SK-N-SH treated with all-trans-retinoic acid at 6 μM for 48 hours (cell line): ENCODE measurements around the gene SH3D21.

ENCODE experiments used
- ATAC-seq: fragments of 200-7000 bp; cut with Tn5 transposase; 3 replicates; pipeline ENCODE4 v1.9.1; 2020; ENCODE audit warnings: mild to moderate bottlenecking, moderate library complexity
- ARNTL ChIP-seq: fragments of 450-650 bp; formaldehyde crosslinking; IDR thresholded peaks from 2 replicates; pipeline ENCODE4 v1.5.0; 2020; ENCODE audit warnings: low read depth, mild to moderate bottlenecking, moderate library complexity, borderline replicate concordance
- BACH2 ChIP-seq: fragments of 250-450 bp; sonication (Bioruptor Pico); IDR thresholded peaks from 2 replicates; pipeline ENCODE4 v1.9.0; 2021; ENCODE audit warnings: mild to moderate bottlenecking, borderline replicate concordance
- ESRRG ChIP-seq: fragments of 250-450 bp; sonication (Bioruptor Pico); IDR thresholded peaks from 2 replicates; pipeline ENCODE4 v1.6.1; 2021; ENCODE audit warnings: mild to moderate bottlenecking
- GLIS3 ChIP-seq: fragments of 250-450 bp; sonication (Bioruptor Pico); IDR thresholded peaks from 2 replicates; pipeline ENCODE4 v1.5.0; 2020; ENCODE audit warnings: mild to moderate bottlenecking, moderate library complexity
- OSR1 ChIP-seq: fragments of 250-450 bp; sonication (Bioruptor Pico); IDR thresholded peaks from 2 replicates; pipeline ENCODE4 v1.8.0; 2022; ENCODE audit warnings: moderate library complexity, mild to moderate bottlenecking, inconsistent platforms
- PPARA ChIP-seq: fragments of 250-450 bp; sonication (Bioruptor Pico); IDR thresholded peaks from 2 replicates; pipeline ENCODE4 v1.5.0; 2020; ENCODE audit warnings: mild to moderate bottlenecking, borderline replicate concordance
- RARB ChIP-seq: fragments of 250-450 bp; sonication (Bioruptor Pico); IDR thresholded peaks from 2 replicates; pipeline ENCODE4 v1.8.0; 2021; ENCODE audit warnings: mild to moderate bottlenecking, moderate library complexity
- SNAI2 ChIP-seq: fragments of 250-450 bp; sonication (Bioruptor Pico); IDR thresholded peaks from 2 replicates; pipeline ENCODE4 v1.5.0; 2020; ENCODE audit warnings: mild to moderate bottlenecking, moderate library complexity
- TCF4 ChIP-seq: fragments of 250-450 bp; sonication (Bioruptor Pico); IDR thresholded peaks from 2 replicates; pipeline ENCODE4 v1.8.0; 2021; ENCODE audit warnings: mild to moderate bottlenecking, moderate library complexity, borderline replicate concordance
- TOX ChIP-seq: fragments of 250-450 bp; sonication (Bioruptor Pico); IDR thresholded peaks from 2 replicates; pipeline ENCODE4 v1.8.0; 2021; ENCODE audit warnings: mild to moderate bottlenecking, moderate library complexity, borderline replicate concordance
- ZC3H10 ChIP-seq: fragments of 250-450 bp; sonication (Bioruptor Pico); IDR thresholded peaks from 2 replicates; pipeline ENCODE4 v1.5.1; 2021; ENCODE audit warnings: mild to moderate bottlenecking, moderate library complexity
- ZFP3 ChIP-seq: fragments of 250-450 bp; sonication (Bioruptor Pico); IDR thresholded peaks from 2 replicates; pipeline ENCODE4 v1.5.0; 2020; ENCODE audit warnings: mild to moderate bottlenecking, moderate library complexity
- ZFP30 ChIP-seq: fragments of 450-650 bp; formaldehyde crosslinking; IDR thresholded peaks from 2 replicates; pipeline ENCODE4 v1.5.0; 2022; ENCODE audit warnings: mild to moderate bottlenecking, moderate library complexity
- ZNF565 ChIP-seq: fragments of 450-650 bp; formaldehyde crosslinking; conservative IDR thresholded peaks from 2 replicates; pipeline ENCODE4 v1.5.0; 2020; ENCODE audit warnings: low read depth, mild to moderate bottlenecking, moderate library complexity
- ZNF70 ChIP-seq: fragments of 450-650 bp; formaldehyde crosslinking; IDR thresholded peaks from 2 replicates; pipeline ENCODE4 v1.5.0; 2020; ENCODE audit warnings: mild to moderate bottlenecking, moderate library complexity
- ZNF8 ChIP-seq: fragments of 450-650 bp; formaldehyde crosslinking; IDR thresholded peaks from 2 replicates; pipeline ENCODE4 v1.5.0; 2020; ENCODE audit warnings: mild to moderate bottlenecking, moderate library complexity
- TF ChIP-seq, protein P1 (sequence below): fragments of 250-450 bp; sonication (Bioruptor Pico); IDR thresholded peaks from 2 replicates; pipeline ENCODE4 v1.8.0; 2020; ENCODE audit warnings: mild to moderate bottlenecking, moderate library complexity, borderline replicate concordance
- TF ChIP-seq, protein P2 (sequence below): fragments of 250-450 bp; sonication (Bioruptor Pico); IDR thresholded peaks from 2 replicates; pipeline ENCODE4 v1.8.0; 2021; ENCODE audit warnings: low read depth, mild to moderate bottlenecking, moderate library complexity, borderline replicate concordance
- TF ChIP-seq, protein P3 (sequence below): fragments of 250-450 bp; sonication (Bioruptor Pico); IDR thresholded peaks from 2 replicates; pipeline ENCODE4 v1.5.1; 2021; ENCODE audit warnings: mild to moderate bottlenecking, moderate library complexity
- TF ChIP-seq, protein P4 (sequence below): fragments of 250-450 bp; sonication (Bioruptor Pico); IDR thresholded peaks from 2 replicates; pipeline ENCODE4 v1.5.0; 2020; ENCODE audit warnings: mild to moderate bottlenecking, moderate library complexity

The SH3D21 gene

DNA sequence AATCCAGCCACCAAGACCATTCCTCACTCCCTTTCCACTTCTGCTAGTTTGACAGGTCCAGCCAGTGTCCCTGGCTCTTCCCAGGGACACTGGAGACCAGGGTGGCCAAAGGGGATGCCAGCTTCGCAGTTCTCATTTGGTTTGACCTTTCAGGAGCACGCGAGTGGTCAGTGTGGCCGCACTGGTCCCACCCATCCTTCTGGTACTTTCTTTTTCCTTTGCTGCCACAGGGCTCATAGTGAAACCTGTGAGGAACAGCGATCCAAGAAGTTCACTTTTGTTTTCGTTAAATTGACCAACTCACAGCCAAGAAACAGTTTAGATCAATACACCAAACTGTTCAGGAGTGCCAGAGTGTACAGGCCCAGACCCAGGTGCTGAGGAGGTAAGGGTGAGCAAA lies 31.7 kb downstream of the SH3D21 start (continued):
- TF ChIP-seq, protein P1, sequence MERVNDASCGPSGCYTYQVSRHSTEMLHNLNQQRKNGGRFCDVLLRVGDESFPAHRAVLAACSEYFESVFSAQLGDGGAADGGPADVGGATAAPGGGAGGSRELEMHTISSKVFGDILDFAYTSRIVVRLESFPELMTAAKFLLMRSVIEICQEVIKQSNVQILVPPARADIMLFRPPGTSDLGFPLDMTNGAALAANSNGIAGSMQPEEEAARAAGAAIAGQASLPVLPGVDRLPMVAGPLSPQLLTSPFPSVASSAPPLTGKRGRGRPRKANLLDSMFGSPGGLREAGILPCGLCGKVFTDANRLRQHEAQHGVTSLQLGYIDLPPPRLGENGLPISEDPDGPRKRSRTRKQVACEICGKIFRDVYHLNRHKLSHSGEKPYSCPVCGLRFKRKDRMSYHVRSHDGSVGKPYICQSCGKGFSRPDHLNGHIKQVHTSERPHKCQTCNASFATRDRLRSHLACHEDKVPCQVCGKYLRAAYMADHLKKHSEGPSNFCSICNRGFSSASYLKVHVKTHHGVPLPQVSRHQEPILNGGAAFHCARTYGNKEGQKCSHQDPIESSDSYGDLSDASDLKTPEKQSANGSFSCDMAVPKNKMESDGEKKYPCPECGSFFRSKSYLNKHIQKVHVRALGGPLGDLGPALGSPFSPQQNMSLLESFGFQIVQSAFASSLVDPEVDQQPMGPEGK (CRISPR knock-in tag): no peak
- no peak for TF ChIP-seq ZFP3 (CRISPR knock-in tag)
- TF ChIP-seq TOX (CRISPR knock-in tag): no peak

DNA sequence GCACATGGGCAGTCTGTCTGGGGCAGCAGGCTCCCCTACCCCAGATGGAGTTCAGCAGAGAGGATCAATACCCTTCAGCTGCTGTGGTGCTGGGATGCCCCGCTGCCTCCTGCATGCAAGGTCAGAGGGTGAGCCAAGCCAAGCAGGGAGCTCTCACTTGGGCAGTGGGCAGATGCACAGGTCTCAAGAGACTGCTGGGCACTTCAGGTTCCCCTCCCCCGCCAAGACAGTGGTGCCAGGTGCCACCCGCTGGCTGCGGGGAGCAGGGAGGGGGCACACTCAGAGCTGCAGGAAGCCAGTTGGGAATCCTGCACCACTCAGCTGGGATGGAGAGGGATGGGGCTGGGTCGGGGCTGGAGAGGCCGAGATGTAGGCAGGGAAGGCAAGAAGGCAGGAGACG lies 33.0 kb downstream of the SH3D21 start:
- no peak for ATAC-seq
- TF ChIP-seq ESRRG (CRISPR knock-in tag) (no peak), BACH2 (CRISPR knock-in tag) (no peak), PPARA (CRISPR knock-in tag) (no peak), TCF4 (CRISPR knock-in tag) (no peak), SNAI2 (CRISPR knock-in tag) (no peak), ZNF8 (no peak), ZFP3 (CRISPR knock-in tag) (no peak), RARB (no peak), ZC3H10 (CRISPR knock-in tag) (no peak), OSR1 (CRISPR knock-in tag) (no peak)
- TF ChIP-seq, protein P2, sequence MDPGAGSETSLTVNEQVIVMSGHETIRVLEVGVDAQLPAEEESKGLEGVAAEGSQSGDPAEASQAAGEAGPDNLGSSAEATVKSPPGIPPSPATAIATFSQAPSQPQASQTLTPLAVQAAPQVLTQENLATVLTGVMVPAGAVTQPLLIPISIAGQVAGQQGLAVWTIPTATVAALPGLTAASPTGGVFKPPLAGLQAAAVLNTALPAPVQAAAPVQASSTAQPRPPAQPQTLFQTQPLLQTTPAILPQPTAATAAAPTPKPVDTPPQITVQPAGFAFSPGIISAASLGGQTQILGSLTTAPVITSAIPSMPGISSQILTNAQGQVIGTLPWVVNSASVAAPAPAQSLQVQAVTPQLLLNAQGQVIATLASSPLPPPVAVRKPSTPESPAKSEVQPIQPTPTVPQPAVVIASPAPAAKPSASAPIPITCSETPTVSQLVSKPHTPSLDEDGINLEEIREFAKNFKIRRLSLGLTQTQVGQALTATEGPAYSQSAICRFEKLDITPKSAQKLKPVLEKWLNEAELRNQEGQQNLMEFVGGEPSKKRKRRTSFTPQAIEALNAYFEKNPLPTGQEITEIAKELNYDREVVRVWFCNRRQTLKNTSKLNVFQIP (CRISPR knock-in tag): no peak
- TF ChIP-seq, all 23 proteins: peak for 0

DNA sequence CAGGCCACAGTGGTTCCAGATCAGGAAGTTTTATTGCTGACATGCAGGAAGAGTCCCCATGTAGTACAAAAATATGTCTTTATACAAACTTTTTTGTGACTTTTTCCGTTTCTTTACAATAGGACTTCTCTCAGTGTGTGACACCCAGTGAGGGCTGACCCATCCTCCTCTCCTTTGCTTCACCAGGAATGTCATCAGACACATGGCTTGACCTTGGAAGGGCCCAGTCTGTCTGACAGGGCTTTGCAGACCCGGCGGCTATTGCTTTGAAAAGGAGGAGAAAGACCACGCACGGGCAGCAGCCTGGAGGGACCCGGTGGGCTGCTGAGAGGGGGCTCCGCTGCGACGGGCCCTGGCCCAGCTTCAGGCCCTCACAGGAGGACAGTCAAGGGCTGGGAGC lies 33.4 kb downstream of the SH3D21 start:
- TF ChIP-seq ARNTL (CRISPR knock-in tag) (no peak), OSR1 (CRISPR knock-in tag) (no peak), GLIS3 (CRISPR knock-in tag) (no peak), TOX (CRISPR knock-in tag) (no peak)
- TF ChIP-seq, protein P1 (CRISPR knock-in tag): no peak
- ATAC-seq: no peak

DNA sequence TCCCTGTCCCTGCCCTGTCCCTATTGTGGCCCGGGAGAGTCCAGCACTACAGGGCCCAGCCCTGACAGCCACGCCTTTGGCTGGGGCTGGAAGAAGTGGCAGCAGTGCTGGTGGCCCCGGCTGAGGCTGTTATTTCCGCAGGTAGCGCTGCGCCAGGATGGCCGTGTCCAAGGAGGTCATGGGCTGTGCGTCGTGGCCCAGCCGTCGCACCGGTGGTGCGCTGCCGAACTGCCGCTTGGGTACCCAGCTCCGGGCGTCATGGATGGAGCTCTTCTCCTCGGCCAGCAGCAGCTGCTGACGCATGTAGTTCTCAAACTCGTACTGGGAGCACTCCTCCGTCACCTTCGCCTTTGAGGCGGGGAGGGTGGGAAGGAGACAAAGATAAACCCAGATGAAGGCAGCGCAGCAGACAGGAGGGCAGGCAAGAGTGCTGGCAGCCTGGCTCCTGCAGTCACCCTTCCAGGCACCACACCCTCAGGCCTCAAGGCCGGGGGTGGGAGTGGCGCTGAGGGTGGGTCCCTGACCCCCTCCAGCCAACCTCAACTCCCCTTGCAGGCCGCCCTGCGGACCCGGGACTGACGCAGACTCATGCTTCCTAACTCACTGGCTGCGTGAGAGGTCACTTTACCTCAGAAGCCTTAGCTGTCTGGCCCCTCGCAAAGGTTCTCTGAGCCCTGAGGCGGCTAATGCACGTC lies 35.6 kb downstream of the SH3D21 start:
- ATAC-seq: no peak
- TF ChIP-seq, protein P3, sequence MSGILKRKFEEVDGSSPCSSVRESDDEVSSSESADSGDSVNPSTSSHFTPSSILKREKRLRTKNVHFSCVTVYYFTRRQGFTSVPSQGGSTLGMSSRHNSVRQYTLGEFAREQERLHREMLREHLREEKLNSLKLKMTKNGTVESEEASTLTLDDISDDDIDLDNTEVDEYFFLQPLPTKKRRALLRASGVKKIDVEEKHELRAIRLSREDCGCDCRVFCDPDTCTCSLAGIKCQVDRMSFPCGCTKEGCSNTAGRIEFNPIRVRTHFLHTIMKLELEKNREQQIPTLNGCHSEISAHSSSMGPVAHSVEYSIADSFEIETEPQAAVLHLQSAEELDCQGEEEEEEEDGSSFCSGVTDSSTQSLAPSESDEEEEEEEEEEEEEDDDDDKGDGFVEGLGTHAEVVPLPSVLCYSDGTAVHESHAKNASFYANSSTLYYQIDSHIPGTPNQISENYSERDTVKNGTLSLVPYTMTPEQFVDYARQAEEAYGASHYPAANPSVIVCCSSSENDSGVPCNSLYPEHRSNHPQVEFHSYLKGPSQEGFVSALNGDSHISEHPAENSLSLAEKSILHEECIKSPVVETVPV: no peak
- no peak for TF ChIP-seq SNAI2 (CRISPR knock-in tag)
- no peak for TF ChIP-seq ZC3H10 (CRISPR knock-in tag)
- TF ChIP-seq ARNTL (CRISPR knock-in tag): no peak
- TF ChIP-seq TCF4 (CRISPR knock-in tag): no peak
- no peak for TF ChIP-seq ZFP30 (CRISPR knock-in tag)
- TF ChIP-seq, protein P2 (CRISPR knock-in tag): no peak
- TF ChIP-seq ZNF70 (CRISPR knock-in tag): no peak
- TF ChIP-seq, protein P1 (CRISPR knock-in tag): no peak
- TF ChIP-seq RARB: no peak
- no peak for TF ChIP-seq ESRRG (CRISPR knock-in tag)
- no peak for TF ChIP-seq ZFP3 (CRISPR knock-in tag)
- TF ChIP-seq, protein P4, sequence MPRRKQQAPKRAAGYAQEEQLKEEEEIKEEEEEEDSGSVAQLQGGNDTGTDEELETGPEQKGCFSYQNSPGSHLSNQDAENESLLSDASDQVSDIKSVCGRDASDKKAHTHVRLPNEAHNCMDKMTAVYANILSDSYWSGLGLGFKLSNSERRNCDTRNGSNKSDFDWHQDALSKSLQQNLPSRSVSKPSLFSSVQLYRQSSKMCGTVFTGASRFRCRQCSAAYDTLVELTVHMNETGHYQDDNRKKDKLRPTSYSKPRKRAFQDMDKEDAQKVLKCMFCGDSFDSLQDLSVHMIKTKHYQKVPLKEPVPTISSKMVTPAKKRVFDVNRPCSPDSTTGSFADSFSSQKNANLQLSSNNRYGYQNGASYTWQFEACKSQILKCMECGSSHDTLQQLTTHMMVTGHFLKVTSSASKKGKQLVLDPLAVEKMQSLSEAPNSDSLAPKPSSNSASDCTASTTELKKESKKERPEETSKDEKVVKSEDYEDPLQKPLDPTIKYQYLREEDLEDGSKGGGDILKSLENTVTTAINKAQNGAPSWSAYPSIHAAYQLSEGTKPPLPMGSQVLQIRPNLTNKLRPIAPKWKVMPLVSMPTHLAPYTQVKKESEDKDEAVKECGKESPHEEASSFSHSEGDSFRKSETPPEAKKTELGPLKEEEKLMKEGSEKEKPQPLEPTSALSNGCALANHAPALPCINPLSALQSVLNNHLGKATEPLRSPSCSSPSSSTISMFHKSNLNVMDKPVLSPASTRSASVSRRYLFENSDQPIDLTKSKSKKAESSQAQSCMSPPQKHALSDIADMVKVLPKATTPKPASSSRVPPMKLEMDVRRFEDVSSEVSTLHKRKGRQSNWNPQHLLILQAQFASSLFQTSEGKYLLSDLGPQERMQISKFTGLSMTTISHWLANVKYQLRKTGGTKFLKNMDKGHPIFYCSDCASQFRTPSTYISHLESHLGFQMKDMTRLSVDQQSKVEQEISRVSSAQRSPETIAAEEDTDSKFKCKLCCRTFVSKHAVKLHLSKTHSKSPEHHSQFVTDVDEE (CRISPR knock-in tag): no peak
- no peak for TF ChIP-seq ZNF565
- no peak for TF ChIP-seq OSR1 (CRISPR knock-in tag)
